GM21526 (cell line): Measurements from ENCODE around the gene FAM50A.

Experiments
- ATAC-seq: cut with Tn5 transposase; IDR thresholded peaks from one replicate; pipeline ENCODE4 v1.9.1; 2021; ENCODE audit warnings: moderate library complexity; ENCODE audit not compliant: unreplicated experiment, low FRiP score

Gene FAM50A

GRCh38 chrX:154411981-154412340 lies 32.0 kb upstream of the FAM50A start:
- ATAC-seq = no peak

GRCh38 chrX:154412468-154412867 lies 31.5 kb upstream of the FAM50A start:
- ATAC-seq = no peak

GRCh38 chrX:154413142-154413541 lies 30.8 kb upstream of the FAM50A start:
- no peak for ATAC-seq

GRCh38 chrX:154417157-154417556 lies 26.8 kb upstream of the FAM50A start:
- no peak for ATAC-seq

GRCh38 chrX:154419189-154419588 lies 24.8 kb upstream of the FAM50A start:
- no peak for ATAC-seq

GRCh38 chrX:154419688-154420401 lies 24.1 kb upstream of the FAM50A start:
- ATAC-seq = no peak

- no peak for ATAC-seq
These were observed 23.6 kb upstream of the FAM50A start for GRCh38 chrX:154420402-154420756.

GRCh38 chrX:154426916-154427770 lies 16.8 kb upstream of the FAM50A start:
- no peak for ATAC-seq

- peak; percentile 86 for ATAC-seq
These were observed 15.5 kb upstream of the FAM50A start, which contains the start of gene ATP6AP1 for GRCh38 chrX:154428176-154429171. Gene ATP6AP1, plus strand, starts transcription at chrX:154428677. Its CDS starts 16 bp downstream, at chrX:154428693.

GRCh38 chrX:154429711-154430110 lies 14.2 kb upstream of the FAM50A start:
- ATAC-seq = no peak

GRCh38 chrX:154430479-154430878 lies 13.5 kb upstream of the FAM50A start:
- ATAC-seq = no peak

GRCh38 chrX:154430916-154431315 lies 13.0 kb upstream of the FAM50A start:
- no peak for ATAC-seq

GRCh38 chrX:154431341-154431740 lies 12.6 kb upstream of the FAM50A start:
- ATAC-seq = no peak

GRCh38 chrX:154432210-154432609 lies 11.7 kb upstream of the FAM50A start:
- ATAC-seq = no peak

GRCh38 chrX:154433605-154434004 lies 10.3 kb upstream of the FAM50A start:
- ATAC-seq = no peak

GRCh38 chrX:154434394-154435168 lies 9.4 kb upstream of the FAM50A start:
- no peak for ATAC-seq

- ATAC-seq = no peak
These were observed 8.7 kb upstream of the FAM50A start for GRCh38 chrX:154435171-154435733.

- ATAC-seq = no peak
These were observed 7.5 kb upstream of the FAM50A start for GRCh38 chrX:154436374-154436982.
